CD14-positive monocyte (primary cell): ENCODE results near the gene DDO. TPM values are rescaled to one million over a fixed set of nuclear protein-coding genes. Genes with fewer than 3 reads are reported as not detected.
A peak's percentile ranks its signal among the peaks of the same experiment; 100 is the strongest.

Experiments used
- DNase-seq, 3 donors: peaks; one replicate each; pipeline ENCODE4 v3.0.0-alpha.2; 2011 to 2022
- H2AFZ ChIP-seq: 2 replicates; pipeline ENCODE4 v1.6.0; 2012; ENCODE audit warnings: mild to moderate bottlenecking, low read depth, low read length, inconsistent platforms; ENCODE audit not compliant: insufficient read depth, poor library complexity, severe bottlenecking
- H3K27ac ChIP-seq, 2 donors: 1 replicate in 1 of 2; 2 replicates in 1 of 2; pipeline ENCODE4 v1.5.1; 2012 to 2013; ENCODE audit warnings: low read length in 2 of 2, control low read depth in 1 of 2, inconsistent platforms in 1 of 2, low read depth in 1 of 2, mild to moderate bottlenecking in 1 of 2
- H3K27me3 ChIP-seq, 2 donors: one replicate each; pipeline versions ENCODE4 v1.6.0 to v1.6.1; 2011 to 2013; ENCODE audit warnings: low read length in 2 of 2; ENCODE audit not compliant: control insufficient read depth in 2 of 2, insufficient read depth in 2 of 2
- H3K36me3 ChIP-seq, 2 donors: replicated peaks in 1 of 2; 1 replicate in 1 of 2; 2 replicates in 1 of 2; pipeline versions ENCODE4 v1.5.1 to v1.6.1; 2012 to 2013; ENCODE audit warnings: low read length in 2 of 2, control low read depth in 1 of 2, inconsistent platforms in 1 of 2, mild to moderate bottlenecking in 1 of 2; ENCODE audit not compliant: insufficient read depth in 2 of 2, control insufficient read depth in 1 of 2
- H3K4me1 ChIP-seq, 2 donors: 1 replicate in 1 of 2; 2 replicates in 1 of 2; pipeline versions ENCODE4 v1.5.1 to v1.6.1; 2012 to 2013; ENCODE audit warnings: low read length in 2 of 2, control low read depth in 1 of 2, inconsistent platforms in 1 of 2, mild to moderate bottlenecking in 1 of 2, moderate library complexity in 1 of 2; ENCODE audit not compliant: insufficient read depth in 2 of 2, control insufficient read depth in 1 of 2
- H3K4me2 ChIP-seq: replicated peaks from 2 replicates; pipeline ENCODE3; 2012; ENCODE audit warnings: low read length, moderate library complexity, mild to moderate bottlenecking; ENCODE audit not compliant: poor library complexity, severe bottlenecking; ENCODE audit errors: extremely low read depth
- H3K4me3 ChIP-seq, 3 experiments: fragments of 200-600 bp in 1 of 3; sonication (generic) in 1 of 3; replicated peaks in 1 of 3; 1 replicate in 2 of 3; 2 replicates in 1 of 3; pipeline ENCODE4 v1.5.1; 2011 to 2013; ENCODE audit warnings: low read length in 3 of 3, mild to moderate bottlenecking in 3 of 3, control low read depth in 2 of 3, low read depth in 2 of 3, inconsistent platforms in 1 of 3, moderate library complexity in 1 of 3
- H3K79me2 ChIP-seq: 2 replicates; pipeline ENCODE4 v1.6.0; 2012; ENCODE audit warnings: mild to moderate bottlenecking, control low read depth, inconsistent platforms, low read length, moderate library complexity; ENCODE audit not compliant: insufficient read depth
- H3K9ac ChIP-seq: 2 replicates; pipeline ENCODE4 v1.6.0; 2017; ENCODE audit warnings: low read length, mild to moderate bottlenecking; ENCODE audit not compliant: insufficient read depth, poor library complexity, severe bottlenecking
- H3K9me3 ChIP-seq, 2 donors: replicated peaks in 1 of 2; 1 replicate in 1 of 2; 2 replicates in 1 of 2; pipeline versions ENCODE4 v1.5.1 to v1.6.1; 2012 to 2013; ENCODE audit warnings: low read length in 2 of 2, control low read depth in 1 of 2; ENCODE audit not compliant: control insufficient read depth in 1 of 2, insufficient read depth in 1 of 2
- H4K20me1 ChIP-seq: 2 replicates; pipeline ENCODE4 v1.6.0; 2012; ENCODE audit warnings: mild to moderate bottlenecking, low read length, control low read depth, moderate library complexity; ENCODE audit not compliant: insufficient read depth
- H3K27ac Mint-ChIP-seq, 7 donors: one replicate each; pipeline ENCODE4 v1.8.0; 2020; ENCODE audit warnings: mild to moderate bottlenecking in 7 of 7, mixed read lengths in 7 of 7, moderate library complexity in 6 of 7, inconsistent platforms in 2 of 7
- H3K27me3 Mint-ChIP-seq, 3 donors: one replicate each; pipeline ENCODE4 v1.8.0; 2021 to 2022; ENCODE audit warnings: low read depth in 3 of 3, mild to moderate bottlenecking in 3 of 3, mixed read lengths in 3 of 3, moderate library complexity in 3 of 3, inconsistent platforms in 1 of 3
- H3K36me3 Mint-ChIP-seq, 2 donors: one replicate each; pipeline ENCODE4 v1.8.0; 2020; ENCODE audit warnings: mixed read lengths in 2 of 2, inconsistent platforms in 1 of 2, mild to moderate bottlenecking in 1 of 2
- H3K4me1 Mint-ChIP-seq: one replicate; pipeline ENCODE4 v1.8.0; 2020; ENCODE audit warnings: mild to moderate bottlenecking, mixed read lengths
- H3K4me3 Mint-ChIP-seq, 2 donors: one replicate each; pipeline ENCODE4 v1.8.0; 2020; ENCODE audit warnings: mild to moderate bottlenecking in 2 of 2, mixed read lengths in 2 of 2, moderate library complexity in 1 of 2
- H3K9me3 Mint-ChIP-seq, 7 donors: one replicate each; pipeline ENCODE4 v1.8.0; 2020 to 2022; ENCODE audit warnings: mixed read lengths in 7 of 7, mild to moderate bottlenecking in 6 of 7, moderate library complexity in 6 of 7, inconsistent platforms in 2 of 7
- CTCF ChIP-seq: fragments of 200-600 bp; IDR thresholded peaks from one replicate; pipeline ENCODE4 v1.8.0; 2022; ENCODE audit warnings: antibody characterized with exemption, mild to moderate bottlenecking
- WGBS: methylation state at CpG from one replicate; pipeline ENCODE4 v1.1.5; 2013; ENCODE audit warnings: missing lambda C conversion rate; ENCODE audit not compliant: insufficient coverage; 5-methylcytosine and 5-hydroxymethylcytosine counted together
- intact Hi-C, 2 donors: fragments of 100-400 bp; cut with micrococcal nuclease; formaldehyde crosslinking; loops; one replicate each; pipeline versions ENCODE4 v1.15.0 to v1.15.1; 2023
- polyA plus RNA-seq, 3 donors: library from polyadenylated mRNA; depleted of rRNA in 1 of 3; unstranded in 2 of 3; stranded (reverse) in 1 of 3; fragments of 300-500 nt in 2 of 3; fragments of >200 nt in 1 of 3; fragmentation: Illumina TruSeq in 2 of 3; gene quantifications; 1 replicate in 2 of 3; 2 replicates in 1 of 3; pipeline ENCODE4 v1.2.3, GENCODE V29; 2012 to 2021

The DDO gene
- polyA plus RNA-seq, 3 donors: 0.24 to 2.2 (median 0.95) TPM

GRCh38 chr6:110357298-110357663 lies 58.1 kb downstream of the DDO start:
- H3K9ac ChIP-seq: peak overlapping the region; percentile 44
- no peak for TF ChIP-seq CTCF

GRCh38 chr6:110356778-110357177 lies 58.6 kb downstream of the DDO start:
- Mint-ChIP-seq H3K27ac (no peak overlapping the region), H3K36me3 (peaks cover 0 to 7% of the 10 kb centered on the region in 2 donors)

More at GRCh38 chr6:110357298-110357663, 58.1 kb downstream of the DDO start:
- H3K4me1 Mint-ChIP-seq: peaks cover 18% of the 10 kb centered on the region
- peak overlapping the region; percentile 84 to 96 for H3K4me3 Mint-ChIP-seq
- Histone ChIP-seq H3K79me2 (no peaks in the 10 kb centered on the region), H3K27ac (no peak overlapping the region), H3K9me3 (peaks cover 0 to 15% of the 10 kb centered on the region in 2 donors), H3K4me1 (peaks cover 3 to 12% of the 10 kb centered on the region in 2 donors), H2AFZ (peak overlapping the region; percentile 63), H3K4me3 (peak overlapping the region; percentile 37 to 74 (median 45)), H3K4me2 (peak overlapping the region; percentile 79), H3K27me3 (peaks cover 41 to 51% of the 10 kb centered on the region in 2 donors), H3K36me3 (no peaks in the 10 kb centered on the region), H4K20me1 (no peaks in the 10 kb centered on the region)
- peaks cover 38 to 52% (median 44%) of the 10 kb centered on the region in 3 donors for H3K27me3 Mint-ChIP-seq
- H3K9me3 Mint-ChIP-seq: peaks cover 0 to 11% (median 5%) of the 10 kb centered on the region in 7 donors
- peaks cover 0 to 7% of the 10 kb centered on the region in 2 donors for H3K36me3 Mint-ChIP-seq
- intact Hi-C loops: no loop called here
- 62% methylated on average over 14 of the region's 14 CpGs for WGBS
- H3K27ac Mint-ChIP-seq: no peak overlapping the region
- no peak for DNase-seq

More at GRCh38 chr6:110356778-110357177, 58.6 kb downstream of the DDO start:
- no peak overlapping the region for H3K4me3 ChIP-seq
- H3K9me3 ChIP-seq: peaks cover 0 to 15% of the 10 kb centered on the region in 2 donors
- no peaks in the 10 kb centered on the region for H3K79me2 ChIP-seq
- TF ChIP-seq CTCF: no peak
- peaks cover 3 to 12% of the 10 kb centered on the region in 2 donors for H3K4me1 ChIP-seq
- 70% methylated on average over 11 of the region's 15 CpGs for WGBS
- H3K4me2 ChIP-seq: no peak overlapping the region
- Mint-ChIP-seq H3K9me3 (peaks cover 0 to 11% (median 5%) of the 10 kb centered on the region in 7 donors), H3K4me1 (peaks cover 18% of the 10 kb centered on the region), H3K4me3 (peak overlapping the region in 1 of 2 donors; percentile 96), H3K27me3 (peaks cover 37 to 52% (median 44%) of the 10 kb centered on the region in 3 donors)
- no peaks in the 10 kb centered on the region for H4K20me1 ChIP-seq
- H3K36me3 ChIP-seq: no peaks in the 10 kb centered on the region
- DNase-seq: no peak
- no peak overlapping the region for H2AFZ ChIP-seq
- intact Hi-C loops: no loop called here
- no peak overlapping the region for H3K9ac ChIP-seq
- no peak overlapping the region for H3K27ac ChIP-seq
- peaks cover 41 to 51% of the 10 kb centered on the region in 2 donors for H3K27me3 ChIP-seq
